Lower leg skin (tissue), 3 donors: ENCODE data around the gene MYCN.

Source experiments
- CTCF ChIP-seq, 3 donors: fragments of 450-650 bp; IDR thresholded peaks; one replicate each; pipeline ENCODE4 v1.5.1; 2016; ENCODE audit warnings: antibody characterized with exemption in 3 of 3, mild to moderate bottlenecking in 3 of 3, moderate library complexity in 2 of 3
- POLR2A ChIP-seq, 2 donors: fragments of 450-650 bp; IDR thresholded peaks; one replicate each; pipeline ENCODE4 v1.6.1; 2016 to 2017; ENCODE audit warnings: antibody characterized with exemption in 2 of 2, mild to moderate bottlenecking in 1 of 2, moderate library complexity in 1 of 2

DNA sequence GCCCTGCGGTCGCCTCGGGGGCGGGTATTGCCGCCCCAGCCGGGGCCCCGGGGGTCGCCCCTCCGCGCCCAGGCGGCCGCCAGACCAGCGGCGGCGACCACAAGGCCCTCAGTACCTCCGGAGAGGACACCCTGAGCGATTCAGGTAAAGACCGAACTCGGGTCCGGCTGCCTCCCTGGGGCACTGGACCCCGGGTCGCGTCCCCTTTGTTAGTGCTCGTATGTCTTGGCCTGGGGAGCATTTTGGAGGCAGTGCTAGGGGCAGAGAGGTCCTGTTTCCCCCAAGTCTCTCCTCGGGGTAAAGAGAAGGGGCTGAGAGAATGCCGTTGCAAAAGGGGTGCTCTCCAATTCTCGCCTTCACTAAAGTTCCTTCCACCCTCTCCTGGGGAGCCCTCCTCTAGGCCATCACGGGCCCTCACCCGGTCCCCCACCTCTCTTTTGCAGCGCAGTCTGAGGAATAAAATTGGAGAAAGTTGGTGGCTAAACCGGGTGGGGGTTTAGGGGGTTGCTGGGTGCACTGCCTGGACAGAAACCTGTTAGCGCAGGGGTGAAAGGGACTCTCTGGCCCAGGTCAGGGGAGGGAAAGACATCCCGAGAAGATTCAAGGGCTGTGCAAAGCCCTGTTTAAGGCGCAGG, 2.5 kb downstream of the MYCN start:
- TF ChIP-seq CTCF (IDR thresholded peaks at IDR 0.05) (no peak), POLR2A (IDR thresholded peaks at IDR 0.05) (no peak)
